A549 (cell line): Measurements from ENCODE around the gene ARMC9.

Source experiments
- CEBPB ChIP-seq, 2 experiments: fragments of >200 bp in 1 of 2; sonication (Bioruptor Twin) in 1 of 2; formaldehyde crosslinking in 1 of 2; IDR thresholded peaks; 2 replicates each; pipeline ENCODE4 v1.6.1; 2012 to 2016
- CHD2 ChIP-seq: fragments of 150-350 bp; IDR thresholded peaks from 2 replicates; pipeline ENCODE4 v1.6.1; 2014; ENCODE audit warnings: low read length; ENCODE audit not compliant: partially characterized antibody
- EP300 ChIP-seq, 2 experiments: fragments of >200 bp; sonication (Bioruptor Twin); formaldehyde crosslinking; IDR thresholded peaks; 2 replicates in 1 of 2; 3 replicates in 1 of 2; pipeline ENCODE4 v1.6.1; 2016 to 2017
- HDAC2 ChIP-seq: fragments of 200-600 bp; sonication (generic); IDR thresholded peaks from 2 replicates; pipeline ENCODE4 v1.6.1; 2016
- MAZ ChIP-seq: fragments of 150-350 bp; IDR thresholded peaks from 2 replicates; pipeline ENCODE4 v1.6.1; 2014; ENCODE audit warnings: antibody characterized with exemption, low read depth, low read length, borderline replicate concordance
- TF ChIP-seq, protein P1 (sequence below): fragments of >200 bp; sonication (Bioruptor Twin); formaldehyde crosslinking; IDR thresholded peaks from 3 replicates; pipeline ENCODE4 v1.5.1; 2016

GRCh38 chr2:231422056-231422455 is 223.6 kb downstream of the ARMC9 start:
- TF ChIP-seq CEBPB (IDR thresholded peaks at IDR 0.05) (no peak), HDAC2 (no peak), CHD2 (no peak), MAZ (no peak), EP300 (IDR thresholded peaks at IDR 0.05) (no peak)
- TF ChIP-seq, protein P1, sequence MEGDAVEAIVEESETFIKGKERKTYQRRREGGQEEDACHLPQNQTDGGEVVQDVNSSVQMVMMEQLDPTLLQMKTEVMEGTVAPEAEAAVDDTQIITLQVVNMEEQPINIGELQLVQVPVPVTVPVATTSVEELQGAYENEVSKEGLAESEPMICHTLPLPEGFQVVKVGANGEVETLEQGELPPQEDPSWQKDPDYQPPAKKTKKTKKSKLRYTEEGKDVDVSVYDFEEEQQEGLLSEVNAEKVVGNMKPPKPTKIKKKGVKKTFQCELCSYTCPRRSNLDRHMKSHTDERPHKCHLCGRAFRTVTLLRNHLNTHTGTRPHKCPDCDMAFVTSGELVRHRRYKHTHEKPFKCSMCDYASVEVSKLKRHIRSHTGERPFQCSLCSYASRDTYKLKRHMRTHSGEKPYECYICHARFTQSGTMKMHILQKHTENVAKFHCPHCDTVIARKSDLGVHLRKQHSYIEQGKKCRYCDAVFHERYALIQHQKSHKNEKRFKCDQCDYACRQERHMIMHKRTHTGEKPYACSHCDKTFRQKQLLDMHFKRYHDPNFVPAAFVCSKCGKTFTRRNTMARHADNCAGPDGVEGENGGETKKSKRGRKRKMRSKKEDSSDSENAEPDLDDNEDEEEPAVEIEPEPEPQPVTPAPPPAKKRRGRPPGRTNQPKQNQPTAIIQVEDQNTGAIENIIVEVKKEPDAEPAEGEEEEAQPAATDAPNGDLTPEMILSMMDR, result no peak
